ACC112 (cell line): ENCODE data around the gene NPC1L1.

Experiments
- H2AFZ ChIP-seq: fragments of 200-600 bp; sonication (generic); one replicate; pipeline ENCODE4 v1.6.0; 2017; ENCODE audit warnings: antibody characterized with exemption, low read length; ENCODE audit not compliant: unreplicated experiment
- H3K27ac ChIP-seq: fragments of 200-600 bp; sonication (generic); 2 replicates; pipeline ENCODE4 v1.5.1; 2014; ENCODE audit warnings: low read depth, mild to moderate bottlenecking, antibody characterized with exemption, low read length, moderate library complexity
- H3K27me3 ChIP-seq: fragments of 200-600 bp; sonication (generic); 2 replicates; pipeline ENCODE4 v1.6.1; 2014; ENCODE audit warnings: mild to moderate bottlenecking, antibody characterized with exemption, low read length, moderate library complexity, mixed read lengths; ENCODE audit not compliant: insufficient read depth
- H3K36me3 ChIP-seq: fragments of 200-600 bp; sonication (generic); 2 replicates; pipeline ENCODE4 v1.6.1; 2016; ENCODE audit warnings: mild to moderate bottlenecking, antibody characterized with exemption, low read length, moderate library complexity, mixed read lengths; ENCODE audit not compliant: insufficient read depth
- H3K4me1 ChIP-seq: fragments of 200-600 bp; sonication (generic); one replicate; pipeline ENCODE4 v1.6.1; 2016; ENCODE audit warnings: low read length, mixed read lengths; ENCODE audit not compliant: insufficient read depth, unreplicated experiment, control insufficient read depth
- H3K4me3 ChIP-seq: fragments of 200-600 bp; sonication (generic); 2 replicates; pipeline ENCODE4 v1.5.1; 2014; ENCODE audit warnings: mild to moderate bottlenecking, low read depth, low read length
- H3K79me2 ChIP-seq: fragments of 200-600 bp; sonication (generic); one replicate; pipeline ENCODE4 v1.6.0; 2016; ENCODE audit warnings: low read length; ENCODE audit not compliant: control insufficient read depth, unreplicated experiment, insufficient read depth

The NPC1L1 gene

DNA sequence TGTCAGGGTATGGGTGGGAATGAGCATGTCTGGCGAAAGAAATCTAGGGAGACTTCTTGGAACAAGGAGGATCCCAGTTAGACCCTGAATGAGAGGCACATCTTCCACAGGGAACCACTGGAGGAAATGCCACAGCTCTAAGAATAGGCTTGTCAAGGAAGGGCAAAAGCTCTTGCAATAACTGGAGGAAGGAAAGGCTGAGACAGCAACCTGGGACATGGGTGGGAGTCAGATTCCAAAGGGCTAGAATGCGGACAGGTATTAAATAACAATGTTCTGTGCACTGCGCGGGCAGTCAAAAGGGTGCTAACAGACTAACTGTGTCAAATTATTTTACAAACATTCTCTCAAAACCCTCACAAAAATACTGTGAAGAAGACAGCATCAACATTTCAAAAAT lies 55.1 kb downstream of the NPC1L1 start:
- H3K4me1 ChIP-seq, result peaks cover 21% of the 10 kb centered on the region
- H2AFZ ChIP-seq, result no peak overlapping the region
- H3K27me3 ChIP-seq, result no peaks in the 10 kb centered on the region
- no peak overlapping the region for H3K27ac ChIP-seq
- H3K36me3 ChIP-seq, result peaks cover 41% of the 10 kb centered on the region
- no peak overlapping the region for H3K4me3 ChIP-seq
- H3K79me2 ChIP-seq, result peaks cover 72% of the 10 kb centered on the region

GRCh38 chr7:44484482-44485313 lies 56.4 kb downstream of the NPC1L1 start:
- peaks cover 21% of the 10 kb centered on the region for H3K4me1 ChIP-seq
- no peaks in the 10 kb centered on the region for H3K27me3 ChIP-seq
- H3K4me3 ChIP-seq, result no peak overlapping the region
- peaks cover 44% of the 10 kb centered on the region for H3K36me3 ChIP-seq
- no peak overlapping the region for H3K27ac ChIP-seq
- H3K79me2 ChIP-seq, result peaks cover 68% of the 10 kb centered on the region
- no peak overlapping the region for H2AFZ ChIP-seq

DNA sequence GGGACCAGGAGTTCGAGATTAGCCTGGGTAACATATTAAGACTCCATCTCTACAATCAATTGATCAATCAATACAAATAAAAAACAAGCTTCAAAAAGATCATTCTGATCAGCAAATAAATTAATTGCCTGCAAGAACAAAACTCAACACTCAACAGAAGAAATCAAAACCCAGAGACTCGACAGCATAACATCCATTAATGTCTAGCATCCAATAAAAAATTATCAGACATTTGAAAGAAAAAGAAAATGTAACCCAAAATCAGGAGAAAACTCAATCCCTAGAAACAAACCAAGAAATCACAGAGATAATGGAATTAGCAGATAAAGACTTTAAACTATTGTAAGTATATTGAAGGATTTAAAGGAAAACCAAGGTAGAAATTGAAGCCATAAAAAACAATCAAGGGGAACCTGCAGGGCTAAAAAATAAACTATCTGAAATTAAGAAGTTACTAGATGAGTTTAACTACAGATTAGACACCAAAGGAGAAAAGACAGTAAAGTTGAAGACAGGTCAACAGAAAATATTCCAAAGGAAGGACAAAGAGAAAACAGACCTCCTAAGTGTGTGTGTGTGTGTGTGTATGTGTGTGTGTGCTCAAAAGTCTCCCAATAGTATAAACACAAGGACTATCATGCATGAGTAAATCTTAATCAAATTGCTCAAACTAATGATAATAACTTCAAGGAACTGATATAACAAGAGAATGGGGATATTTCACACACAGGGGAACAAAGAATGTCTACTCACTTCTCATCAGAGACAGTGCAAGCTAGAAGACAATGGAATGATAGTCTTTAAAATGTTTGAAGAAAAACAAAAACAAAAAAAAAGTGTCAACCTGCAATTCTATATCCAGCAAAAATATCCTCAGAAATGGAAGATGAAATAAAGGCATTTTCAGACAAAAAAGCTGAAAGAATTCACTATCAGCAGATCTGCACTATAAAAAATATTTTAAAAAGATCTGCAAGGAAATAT lies 58.3 kb downstream of the NPC1L1 start:
- H3K79me2 ChIP-seq, result peaks cover 52% of the 10 kb centered on the region
- H3K27me3 ChIP-seq, result no peaks in the 10 kb centered on the region
- H3K27ac ChIP-seq, result no peak overlapping the region
- peaks cover 55% of the 10 kb centered on the region for H3K36me3 ChIP-seq
- H3K4me3 ChIP-seq, result no peak overlapping the region
- no peak overlapping the region for H2AFZ ChIP-seq
- H3K4me1 ChIP-seq, result peaks cover 10% of the 10 kb centered on the region

- Histone ChIP-seq H3K79me2 (peaks cover 36% of the 10 kb centered on the region), H2AFZ (no peak overlapping the region), H3K36me3 (peaks cover 26% of the 10 kb centered on the region), H3K4me1 (peaks cover 26% of the 10 kb centered on the region), H3K27me3 (no peaks in the 10 kb centered on the region), H3K27ac (no peak overlapping the region), H3K4me3 (no peak overlapping the region)
Measured at GRCh38 chr7:44477938-44478337, 63.2 kb downstream of the NPC1L1 start.

- Histone ChIP-seq H3K4me3 (no peak overlapping the region), H3K27ac (no peak overlapping the region), H3K36me3 (peaks cover 20% of the 10 kb centered on the region), H3K4me1 (peaks cover 30% of the 10 kb centered on the region), H2AFZ (no peak overlapping the region), H3K27me3 (no peaks in the 10 kb centered on the region), H3K79me2 (peaks cover 34% of the 10 kb centered on the region)
Measured at GRCh38 chr7:44477063-44477830, 63.9 kb downstream of the NPC1L1 start.

- no peaks in the 10 kb centered on the region for H3K27me3 ChIP-seq
- H3K27ac ChIP-seq, result no peak overlapping the region
- peaks cover 21% of the 10 kb centered on the region for H3K36me3 ChIP-seq
- H3K4me1 ChIP-seq, result peaks cover 30% of the 10 kb centered on the region
- peaks cover 36% of the 10 kb centered on the region for H3K79me2 ChIP-seq
- H3K4me3 ChIP-seq, result no peak overlapping the region
- no peak overlapping the region for H2AFZ ChIP-seq
Measured at GRCh38 chr7:44476313-44476712, 64.8 kb downstream of the NPC1L1 start.

- Histone ChIP-seq H3K79me2 (peaks cover 52% of the 10 kb centered on the region), H3K36me3 (peaks cover 12% of the 10 kb centered on the region; the same call in 1 of the 2 replicates), H3K27me3 (no peaks in the 10 kb centered on the region), H2AFZ (no peak overlapping the region), H3K27ac (peak overlapping the region; percentile 36; the same call in 1 of the 2 replicates), H3K4me3 (no peak overlapping the region), H3K4me1 (peaks cover 42% of the 10 kb centered on the region)
Measured at GRCh38 chr7:44473295-44473694, 67.8 kb downstream of the NPC1L1 start.

DNA sequence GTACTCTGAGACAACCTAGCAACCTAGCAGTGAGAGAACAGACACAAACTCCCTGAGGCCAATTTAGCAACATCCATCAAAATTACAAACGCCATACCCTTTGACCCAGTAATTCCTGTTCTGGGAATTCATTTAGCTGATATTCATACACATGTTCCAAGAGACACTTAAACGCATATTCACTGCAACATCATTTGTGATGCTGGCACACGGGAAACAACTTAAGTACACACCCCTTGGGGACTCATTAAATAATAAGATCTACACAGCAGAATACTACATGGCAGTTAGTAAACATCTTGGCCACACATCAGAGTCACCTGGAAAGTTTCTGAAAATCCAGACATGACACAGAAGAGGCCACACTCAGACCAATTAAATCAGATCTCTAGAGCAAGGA lies 68.3 kb downstream of the NPC1L1 start:
- Histone ChIP-seq H3K4me1 (peaks cover 42% of the 10 kb centered on the region), H3K27me3 (no peaks in the 10 kb centered on the region), H3K27ac (no peak overlapping the region), H3K36me3 (peaks cover 12% of the 10 kb centered on the region; the same call in 1 of the 2 replicates), H3K79me2 (peaks cover 52% of the 10 kb centered on the region), H2AFZ (no peak overlapping the region), H3K4me3 (no peak overlapping the region)

GRCh38 chr7:44471850-44472249 lies 69.3 kb downstream of the NPC1L1 start:
- Histone ChIP-seq H3K36me3 (peaks cover 12% of the 10 kb centered on the region; the same call in 1 of the 2 replicates), H3K79me2 (peaks cover 59% of the 10 kb centered on the region), H3K27me3 (no peaks in the 10 kb centered on the region), H2AFZ (no peak overlapping the region), H3K4me3 (no peak overlapping the region), H3K27ac (no peak overlapping the region), H3K4me1 (peaks cover 45% of the 10 kb centered on the region)

DNA sequence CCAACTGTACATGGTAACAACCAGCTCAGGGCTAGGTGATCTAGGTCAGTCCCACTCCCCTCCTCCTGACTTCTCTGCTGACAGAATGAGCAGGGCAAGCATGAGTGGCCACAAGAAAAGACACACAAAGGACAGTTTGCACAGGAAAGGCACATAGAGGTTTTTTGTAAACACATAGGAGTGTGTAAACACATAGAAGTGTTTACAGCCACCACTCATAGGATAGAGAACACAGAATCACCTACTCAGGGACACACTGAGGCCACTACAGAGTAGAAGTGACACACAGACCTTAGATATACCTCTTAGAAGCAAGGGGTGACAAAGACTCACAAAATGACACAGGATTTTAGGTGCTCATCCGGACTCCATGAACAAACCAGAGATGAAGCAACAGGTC lies 69.7 kb downstream of the NPC1L1 start:
- Histone ChIP-seq H3K27me3 (no peaks in the 10 kb centered on the region), H3K36me3 (peaks cover 12% of the 10 kb centered on the region; the same call in 1 of the 2 replicates), H3K4me3 (no peak overlapping the region), H3K4me1 (peaks cover 47% of the 10 kb centered on the region), H3K79me2 (peaks cover 56% of the 10 kb centered on the region), H3K27ac (no peak overlapping the region), H2AFZ (no peak overlapping the region)
